Left renal pelvis (tissue), 4 donors: ENCODE measurements around the gene ZNF107. TPM values are rescaled to one million over a fixed set of nuclear protein-coding genes. Genes with fewer than 3 reads are reported as not detected.

Experiments used
- DNase-seq, 4 donors: peaks; one replicate each; pipeline ENCODE4 v3.0.0-alpha.2; 2013; ENCODE audit warnings: low read depth in 4 of 4, low spot score in 3 of 4
- polyA plus RNA-seq, 4 donors: library from polyadenylated mRNA; unstranded; fragments of 120-200 nt; gene quantifications; one replicate each; pipeline ENCODE4 v1.2.1, GENCODE V29; 2013; ENCODE audit not compliant: insufficient read length in 4 of 4

The ZNF107 gene
- 10 to 100 TPM in 3 of 4 donors, 1 to 10 TPM in 1; 9.5 to 16.0 (median 10.3) TPM for polyA plus RNA-seq

GRCh38 chr7:64665980-64666662 is at the start of gene ZNF107:
TSS of gene ZNF107 (plus strand) at chr7:64666133. CDS start at chr7:64666283, 150 bp downstream.
- DNase-seq, result peak; percentile 71 to 83 (median 72)

GRCh38 chr7:64618785-64619456 is 47.0 kb upstream of the ZNF107 start:
- peak in 1 of 4 donors; percentile 6 for DNase-seq

- no peak for DNase-seq
These were observed 46.2 kb upstream of the ZNF107 start for GRCh38 chr7:64619705-64620104.

DNA sequence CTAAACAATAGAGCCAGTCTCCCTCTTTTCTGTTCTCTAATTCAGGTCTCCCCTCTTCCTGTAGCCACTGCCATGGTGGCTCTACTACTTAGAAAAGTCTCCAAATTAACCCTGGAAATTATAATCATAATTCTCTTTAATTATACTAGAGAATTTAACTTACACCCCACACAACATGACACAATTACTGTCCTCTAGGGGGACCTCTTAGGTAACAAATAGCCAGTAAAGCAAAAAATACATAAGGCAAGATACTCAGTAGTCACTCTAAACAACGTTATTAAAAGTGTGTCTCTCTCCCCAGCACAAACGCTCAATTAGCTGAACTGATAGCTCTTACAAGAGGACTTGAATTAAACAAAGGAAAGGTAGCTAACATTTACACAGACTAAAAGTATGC is 44.3 kb upstream of the ZNF107 start:
- no peak for DNase-seq

- no peak for DNase-seq
These were observed 40.5 kb upstream of the ZNF107 start for GRCh38 chr7:64625114-64626082.

GRCh38 chr7:64626083-64626469 is 39.9 kb upstream of the ZNF107 start:
- no peak for DNase-seq

- no peak for DNase-seq
These were observed 39.4 kb upstream of the ZNF107 start for GRCh38 chr7:64626557-64626956.

- no peak for DNase-seq
These were observed 37.7 kb upstream of the ZNF107 start for GRCh38 chr7:64628192-64628591.

GRCh38 chr7:64628721-64629120 is 37.2 kb upstream of the ZNF107 start:
- no peak for DNase-seq

GRCh38 chr7:64630496-64630895 is 35.4 kb upstream of the ZNF107 start:
- no peak for DNase-seq

DNA sequence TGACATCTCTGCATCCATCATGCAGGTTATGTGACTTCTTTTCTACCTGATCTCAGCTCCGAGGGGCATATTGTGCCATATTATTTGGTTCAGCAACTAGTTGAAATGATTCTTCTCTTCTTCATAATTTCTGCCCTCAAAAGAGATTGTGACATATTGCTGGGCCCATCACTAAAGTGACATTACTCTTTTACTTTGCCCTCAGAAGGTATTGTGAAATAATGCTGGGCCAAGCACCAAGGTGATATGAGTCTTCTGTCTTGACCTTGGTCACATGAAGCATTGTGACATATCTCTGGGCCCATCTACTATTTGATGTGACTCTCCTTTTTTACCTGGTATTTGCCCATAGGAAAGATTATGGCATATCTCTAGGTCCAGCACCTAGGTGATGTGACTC is 33.9 kb upstream of the ZNF107 start:
- no peak for DNase-seq

GRCh38 chr7:64633401-64633800 is 32.5 kb upstream of the ZNF107 start:
- DNase-seq, result no peak

DNA sequence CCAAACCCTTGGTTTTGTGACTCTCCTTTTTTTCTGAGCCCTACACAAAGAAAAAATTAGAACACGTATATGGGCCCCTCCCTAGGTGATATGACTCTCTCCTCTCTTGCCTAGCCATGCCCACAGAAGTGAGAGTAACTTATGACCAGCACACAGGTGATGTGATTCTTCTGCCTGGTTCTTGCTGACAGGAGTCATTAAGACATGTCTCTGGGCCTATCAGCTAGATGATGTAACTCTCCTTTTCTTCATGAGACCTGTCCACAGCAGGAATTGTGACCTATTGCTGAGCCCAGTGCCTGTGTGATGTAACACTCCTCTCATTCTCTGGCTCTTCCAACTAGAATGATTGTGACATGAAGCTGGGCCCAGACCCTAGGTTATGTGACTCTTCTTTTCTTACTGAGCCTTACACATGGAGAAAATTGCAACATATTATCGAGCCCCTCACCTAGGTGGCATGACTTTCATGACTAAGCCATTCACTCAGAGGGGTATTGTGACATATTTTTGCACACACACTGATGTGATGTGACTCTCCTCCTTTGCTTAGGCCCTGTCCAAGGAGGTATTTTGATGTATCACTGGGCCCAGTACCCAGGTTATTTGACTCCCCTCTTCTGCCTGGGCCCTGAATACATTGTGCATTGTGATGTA is 31.4 kb upstream of the ZNF107 start:
- no peak for DNase-seq

GRCh38 chr7:64636386-64636785 is 29.5 kb upstream of the ZNF107 start:
- DNase-seq, result no peak

DNA sequence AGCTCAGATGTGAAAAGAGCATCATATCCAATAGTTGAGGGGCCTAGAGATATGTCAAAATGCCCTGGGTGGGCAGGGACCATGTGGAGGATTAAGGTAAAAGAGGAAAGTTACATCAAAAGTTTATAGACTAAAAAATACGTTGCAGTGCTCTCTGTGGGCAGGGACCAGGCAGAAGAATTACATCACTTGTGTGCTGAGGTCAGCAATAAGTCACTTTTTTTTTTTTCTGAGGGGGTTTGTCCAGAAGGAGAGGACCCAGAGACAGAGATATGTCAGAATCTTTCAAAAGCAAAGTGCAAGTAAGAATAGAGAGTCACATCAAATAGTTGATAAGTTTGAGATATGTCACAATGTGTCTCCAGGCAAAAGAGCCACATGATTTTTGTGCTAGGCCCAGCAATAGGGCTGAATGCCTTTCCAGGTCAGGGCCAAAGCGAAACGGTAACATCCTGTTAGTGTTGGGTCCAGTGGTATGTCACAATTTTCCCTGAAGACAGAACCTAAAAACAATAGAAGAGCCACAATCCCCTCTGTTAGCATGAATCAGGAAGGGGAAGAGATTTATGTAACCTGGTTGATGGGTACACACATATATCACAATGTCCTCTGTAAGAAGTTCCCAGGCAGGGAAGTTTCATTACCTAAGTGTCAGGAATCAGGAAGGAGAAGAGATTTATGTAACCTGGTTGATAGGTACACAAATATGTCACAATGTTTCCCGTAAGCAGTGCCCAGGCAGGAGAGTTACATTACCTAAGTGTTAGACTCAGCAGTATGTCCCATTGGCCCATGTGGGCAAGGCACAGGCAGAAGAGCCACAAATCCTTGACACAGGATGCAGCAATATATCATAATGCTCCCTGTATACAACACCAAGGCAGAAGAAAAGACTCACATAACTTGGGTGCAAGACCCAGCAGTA is 28.1 kb upstream of the ZNF107 start:
- DNase-seq, result no peak

DNA sequence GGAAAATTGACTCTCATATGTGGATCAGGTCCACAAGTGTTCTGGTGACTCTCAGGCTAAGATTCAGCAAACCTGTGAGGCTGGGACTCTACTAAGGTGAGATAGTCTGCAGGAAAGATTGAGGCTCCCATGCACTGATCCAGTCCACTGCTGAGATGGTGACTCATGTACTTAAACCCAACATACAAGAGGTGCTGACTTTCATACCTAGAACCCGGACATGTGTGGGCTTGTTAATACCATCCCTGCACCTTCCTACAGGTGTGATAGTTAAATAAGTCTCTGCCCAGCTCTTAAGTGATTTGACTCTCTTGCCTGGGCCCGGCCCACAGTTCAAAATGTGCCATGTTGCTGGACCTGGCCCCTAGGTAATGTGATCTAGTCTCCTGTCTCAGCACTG is 27.1 kb upstream of the ZNF107 start:
- DNase-seq, result no peak

- no peak for DNase-seq
These were observed 26.5 kb upstream of the ZNF107 start for GRCh38 chr7:64639267-64640001.

GRCh38 chr7:64640504-64640903 is 25.4 kb upstream of the ZNF107 start:
- no peak for DNase-seq

DNA sequence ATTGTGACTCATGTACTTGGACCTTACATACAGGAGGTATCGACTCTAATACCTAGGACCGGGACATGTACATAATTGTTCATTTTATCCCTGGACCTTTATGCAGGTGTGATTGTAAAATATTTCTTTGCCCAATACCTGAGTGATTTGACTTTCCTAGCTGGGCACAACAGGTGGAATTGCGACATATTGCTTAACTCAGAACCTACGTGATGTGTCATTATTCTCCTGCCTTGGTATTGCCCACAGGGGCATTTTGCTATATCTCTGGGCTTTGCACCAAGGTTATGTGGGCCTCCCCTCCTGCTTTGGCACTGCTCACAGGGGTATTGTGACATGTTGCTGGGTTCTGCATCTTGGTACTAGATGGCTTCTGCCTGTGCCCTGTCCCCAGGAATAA is 23.9 kb upstream of the ZNF107 start:
- DNase-seq, result no peak
